SU-DHL-6 (cell line): ENCODE results near the gene NOX4.
"Not testable (repeated sequence)": the region's sequence is repeated elsewhere in the genome, so short reads cannot be mapped to it uniquely, and the experiment has no call there.

Experiments used
- H2AFZ ChIP-seq: fragments of 200-600 bp; sonication (generic); 2 replicates; pipeline ENCODE4 v1.6.1; 2014; ENCODE audit warnings: low read depth, mild to moderate bottlenecking, moderate library complexity, mixed read lengths, antibody characterized with exemption, low read length; ENCODE audit not compliant: severe bottlenecking
- H3F3A ChIP-seq: fragments of 200-600 bp; shearing (Covaris generic); 2 replicates; pipeline ENCODE4 v1.6.0; 2016; ENCODE audit warnings: antibody characterized with exemption, mild to moderate bottlenecking; ENCODE audit not compliant: insufficient read depth
- H3K27ac ChIP-seq: fragments of 200-600 bp; sonication (generic); 2 replicates; pipeline ENCODE4 v1.5.1; 2016; ENCODE audit warnings: low read depth, mild to moderate bottlenecking, low read length, moderate library complexity, mixed read lengths
- H3K27me3 ChIP-seq: fragments of 200-600 bp; sonication (generic), shearing (Covaris generic); 2 replicates; pipeline ENCODE4 v1.6.0; 2014; ENCODE audit warnings: mild to moderate bottlenecking, low read length
- H3K36me3 ChIP-seq: fragments of 200-600 bp; sonication (generic); 2 replicates; pipeline ENCODE4 v1.6.1; 2014; ENCODE audit warnings: mild to moderate bottlenecking, low read length, mixed read lengths
- H3K4me2 ChIP-seq: fragments of 300-600, 200-600 bp; shearing (Covaris generic), sonication (generic); 2 replicates; pipeline ENCODE4 v1.6.0; 2014; ENCODE audit warnings: low read length, low read depth, mild to moderate bottlenecking; ENCODE audit not compliant: poor library complexity, severe bottlenecking
- H3K4me3 ChIP-seq: fragments of 200-600 bp; sonication (generic); 2 replicates; pipeline ENCODE4 v1.5.1; 2014; ENCODE audit warnings: antibody characterized with exemption, low read length, mild to moderate bottlenecking, mixed read lengths; ENCODE audit not compliant: insufficient read depth, poor library complexity, severe bottlenecking
- H3K79me2 ChIP-seq: fragments of 200-600 bp; sonication (generic); 2 replicates; pipeline ENCODE4 v1.6.1; 2014; ENCODE audit warnings: mild to moderate bottlenecking, low read length, moderate library complexity; ENCODE audit not compliant: insufficient read depth
- H3K9ac ChIP-seq: fragments of 200-600 bp; sonication (generic); 2 replicates; pipeline ENCODE4 v1.7.0; 2014; ENCODE audit warnings: mild to moderate bottlenecking, low read length
- H3K9me2 ChIP-seq: fragments of 200-600 bp; sonication (generic); replicated peaks from 2 replicates; pipeline ENCODE4 v1.6.1; 2014; ENCODE audit warnings: low read length; ENCODE audit not compliant: insufficient read depth
- H3K9me3 ChIP-seq: fragments of 200-600 bp; sonication (generic); 2 replicates; pipeline ENCODE4 v1.6.1; 2014; ENCODE audit warnings: low read length, mixed read lengths; ENCODE audit not compliant: insufficient read depth
- H4K20me1 ChIP-seq: fragments of 200-600 bp; sonication (generic); 2 replicates; pipeline ENCODE4 v1.6.1; 2014; ENCODE audit warnings: low read depth, mild to moderate bottlenecking, antibody characterized with exemption, low read length, moderate library complexity, mixed read lengths
- CTCF ChIP-seq: fragments of 200-600 bp; sonication (generic); IDR thresholded peaks from one replicate; pipeline ENCODE4 v1.5.1; 2017; ENCODE audit warnings: antibody characterized with exemption, mild to moderate bottlenecking, low read length, moderate library complexity; ENCODE audit not compliant: insufficient read depth, poor library complexity, severe bottlenecking
- EZH2phosphoT487 ChIP-seq: fragments of 200-600 bp; sonication (generic), shearing (Covaris generic); conservative IDR thresholded peaks from 2 replicates; pipeline ENCODE4 v1.6.1; 2018; ENCODE audit warnings: mild to moderate bottlenecking, antibody characterized with exemption, low read length, moderate library complexity, mixed read lengths

The NOX4 gene

GRCh38 chr11:89358761-89359160 is 132.4 kb downstream of the NOX4 start:
- no peaks in the 10 kb centered on the region for H3K79me2 ChIP-seq
- H2AFZ ChIP-seq, result no peak overlapping the region

GRCh38 chr11:89355646-89356045 is 135.5 kb downstream of the NOX4 start:
- Histone ChIP-seq H3K79me2 (no peaks in the 10 kb centered on the region), H3K9me3 (no peaks in the 10 kb centered on the region), H3K9ac (no peak overlapping the region), H4K20me1 (no peaks in the 10 kb centered on the region), H3K9me2 (no peaks in the 10 kb centered on the region), H3K4me3 (no peak overlapping the region), H3K27me3 (no peaks in the 10 kb centered on the region), H2AFZ (no peak overlapping the region), H3K36me3 (no peaks in the 10 kb centered on the region), H3K27ac (no peak overlapping the region), H3F3A (no peaks in the 10 kb centered on the region), H3K4me2 (no peak overlapping the region)
- TF ChIP-seq EZH2phosphoT487, result no peak
- TF ChIP-seq CTCF, result no peak

More at GRCh38 chr11:89358761-89359160, 132.4 kb downstream of the NOX4 start:
- Histone ChIP-seq H3K9me2 (no peaks in the 10 kb centered on the region), H3K27ac (no peak overlapping the region), H3K36me3 (no peaks in the 10 kb centered on the region), H3F3A (no peaks in the 10 kb centered on the region), H3K4me2 (no peak overlapping the region), H4K20me1 (no peaks in the 10 kb centered on the region), H3K27me3 (no peaks in the 10 kb centered on the region), H3K9ac (no peak overlapping the region), H3K9me3 (no peaks in the 10 kb centered on the region), H3K4me3 (no peak overlapping the region)
- TF ChIP-seq CTCF (no peak), EZH2phosphoT487 (no peak)

GRCh38 chr11:89354513-89354912 is 136.7 kb downstream of the NOX4 start:
- H3K9me2 ChIP-seq, H3F3A ChIP-seq, H3K79me2 ChIP-seq, H4K20me1 ChIP-seq, H3K4me2 ChIP-seq, H3K27me3 ChIP-seq, H3K27ac ChIP-seq, H3K9ac ChIP-seq, H3K4me3 ChIP-seq, H3K36me3 ChIP-seq, H3K9me3 ChIP-seq, H2AFZ ChIP-seq: not testable (repeated sequence)

GRCh38 chr11:89347071-89347470 is 144.1 kb downstream of the NOX4 start:
- no peaks in the 10 kb centered on the region for H3K9me3 ChIP-seq
- no peaks in the 10 kb centered on the region for H3K36me3 ChIP-seq
- H3K27me3 ChIP-seq, result no peaks in the 10 kb centered on the region
- no peak overlapping the region for H3K9ac ChIP-seq
- H3F3A ChIP-seq, result no peaks in the 10 kb centered on the region
- no peaks in the 10 kb centered on the region for H3K9me2 ChIP-seq
- TF ChIP-seq CTCF (no peak), EZH2phosphoT487 (no peak)
- no peak overlapping the region for H2AFZ ChIP-seq
- no peak overlapping the region for H3K4me3 ChIP-seq
- no peak overlapping the region for H3K4me2 ChIP-seq
- no peaks in the 10 kb centered on the region for H4K20me1 ChIP-seq
- no peak overlapping the region for H3K27ac ChIP-seq
- no peaks in the 10 kb centered on the region for H3K79me2 ChIP-seq
